Measurements from ENCODE around the gene DGUOK. TPM values are rescaled to one million over a fixed set of nuclear protein-coding genes. Genes with fewer than 3 reads are reported as not detected.

Gene DGUOK
- total and polyA plus RNA-seq, 2 of the 4 experiments (the other 2 are of a cell fraction), result 66.3 to 111 TPM

GRCh38 chr2:73979686-73980085 lies 53.0 kb downstream of the DGUOK start (continued):
- no peak for TF ChIP-seq RFX5 (IDR thresholded peaks at IDR 0.05; ENCODE audit: low read depth, low read length)

GRCh38 chr2:73980566-73980965 lies 53.9 kb downstream of the DGUOK start:
- dilution Hi-C loops (cut with HindIII; ENCODE audit: low sequenced_read_pairs, unreplicated experiment), result no loop called here
- H3K4me2 ChIP-seq (ENCODE audit: low read depth, low read length), result no peak overlapping the region
- no peak overlapping the region for H4K91ac ChIP-seq (ENCODE audit: insufficient read depth, low read depth, low read length)
- H2AK9ac ChIP-seq (replicated peaks; ENCODE audit: low read depth, low read length, poor library complexity), result no peak overlapping the region
- H3K9me1 ChIP-seq (ENCODE audit: insufficient read depth, low read length), result peaks cover 8% of the 10 kb centered on the region
- intact Hi-C loops (cut with micrococcal nuclease), result loop anchor here (5.0 kb wide), 1 partner anchor 53 kb away; the partner anchor contains the start of gene DGUOK
- H3K9ac ChIP-seq (ENCODE audit: low read depth, low read length), result no peak overlapping the region
- H3K27me3 ChIP-seq (ENCODE audit: control insufficient read depth, insufficient read depth, low read length), result no peaks in the 10 kb centered on the region; the same call in 1 of the 2 replicates
- no peak overlapping the region for H2AFZ ChIP-seq (replicated peaks; ENCODE audit: low read length, poor library complexity)
- H3K27ac ChIP-seq (ENCODE audit: insufficient read depth, low read length), result no peak overlapping the region
- H4K8ac ChIP-seq (ENCODE audit: low read depth in 2 of 2, low read length in 2 of 2), result no peak overlapping the region
- H2BK5ac ChIP-seq (ENCODE audit: low read depth, low read length, poor library complexity, severe bottlenecking), result no peak overlapping the region
- no peaks in the 10 kb centered on the region for H4K20me1 ChIP-seq (ENCODE audit: insufficient read depth, low read length)
- in situ Hi-C loops (cut with MboI; ENCODE audit: low sequenced_read_pairs), result loop anchor here (10.0 kb wide), 1 partner anchor 156 kb away; the partner anchor contains the start of gene STAMBP
- no peak overlapping the region for H3K23ac ChIP-seq (ENCODE audit: low read depth, low read length)
- ATAC-seq (ENCODE audit: low read depth) (no peak), DNase-seq (no peak)
- CTCF ChIA-PET, result interaction anchor here (1.3 kb wide), 1 partner anchor 20 kb away, joined by 3 read pairs; no protein-coding TSS in a partner anchor
- POLR2A ChIA-PET (ENCODE audit: unreplicated experiment), result no interaction called here
- no peak overlapping the region for H2BK20ac ChIP-seq (ENCODE audit: low read depth, low read length)
- peaks cover 7% of the 10 kb centered on the region for H3K4me1 ChIP-seq (ENCODE audit: control insufficient read depth, insufficient read depth, low read length)
- no peak overlapping the region for H3K14ac ChIP-seq (replicated peaks; ENCODE audit: low read depth, low read length)
- TF ChIP-seq ELK1 (IDR thresholded peaks at IDR 0.05; ENCODE audit: borderline replicate concordance, low read depth, low read length), result no peak
- TF ChIP-seq FOS (IDR thresholded peaks at IDR 0.05; ENCODE audit: low read depth, low read length), result no peak
- no peak for TF ChIP-seq POLR2A (IDR thresholded peaks at IDR 0.05; ENCODE audit: low read depth, low read length)
- no peak for TF ChIP-seq CHD1 (IDR thresholded peaks at IDR 0.05; ENCODE audit: low read depth, low read length)
- no peak for TF ChIP-seq MAFK (IDR thresholded peaks at IDR 0.05; ENCODE audit: low read depth, low read length)
- TF ChIP-seq MXI1 (IDR thresholded peaks at IDR 0.05; ENCODE audit: borderline replicate concordance, low read depth, low read length), result no peak
- TF ChIP-seq BHLHE40 (IDR thresholded peaks at IDR 0.05; ENCODE audit: low read depth, low read length), result no peak
- no peak for TF ChIP-seq CEBPB (IDR thresholded peaks at IDR 0.05; ENCODE audit: low read depth, low read length)
- TF ChIP-seq MAZ (IDR thresholded peaks at IDR 0.05; ENCODE audit: borderline replicate concordance, low read depth, low read length), result no peak
- TF ChIP-seq RAD21 (IDR thresholded peaks at IDR 0.05; ENCODE audit: low read length), result no peak
- TF ChIP-seq SMC3 (IDR thresholded peaks at IDR 0.05; ENCODE audit: low read depth, low read length), result no peak
- TF ChIP-seq RCOR1 (IDR thresholded peaks at IDR 0.05; ENCODE audit: insufficient replicate concordance, low read length), result no peak
- no peak for TF ChIP-seq NFE2L2 (IDR thresholded peaks at IDR 0.05; ENCODE audit: low read depth, low read length)
- TF ChIP-seq RFX5 (IDR thresholded peaks at IDR 0.05; ENCODE audit: low read depth, low read length), result no peak
- BruUV-seq (replicated peaks), result no TSS peak
- WGBS, 2 experiments (ENCODE audit: extremely low coverage in 2 of 2, insufficient read length in 1 of 2), result 80% methylated on average over 1 of the region's 2 CpGs; no CpG with 5 or more reads in 1 of the 2 experiments
- no peak overlapping the region for H3K4me3 ChIP-seq (ENCODE audit: insufficient read depth, low read depth, low read length)
- no peaks in the 10 kb centered on the region for H3K36me3 ChIP-seq (ENCODE audit: control insufficient read depth, insufficient read depth, low read length)
- no peak overlapping the region for H4K5ac ChIP-seq (ENCODE audit: low read depth, low read length)
- H2AK5ac ChIP-seq (ENCODE audit: low read depth, low read length), result no peak overlapping the region
- H3K18ac ChIP-seq (ENCODE audit: low read depth, low read length), result no peak overlapping the region
- H2BK15ac ChIP-seq (ENCODE audit: low read depth, low read length), result no peak overlapping the region
- H3K79me1 ChIP-seq (ENCODE audit: low read depth in 1 of 2, low read length in 2 of 2), result peaks cover 0 to 2% of the 10 kb centered on the region in 2 experiments; a peak in 2 of 4 replicates
- no peaks in the 10 kb centered on the region for H3K9me3 ChIP-seq (ENCODE audit: control insufficient read depth, insufficient read depth, low read length)
- no peak overlapping the region for H3K4ac ChIP-seq (ENCODE audit: low read depth, low read length)
- H3K56ac ChIP-seq (ENCODE audit: extremely low read depth, insufficient read depth, low read length), result no peak overlapping the region
- no peak overlapping the region for H2BK120ac ChIP-seq (ENCODE audit: low read depth, low read length)

Data from IMR-90 (cell line).